ENCODE results near the gene ADAMTSL1.

ADAMTSL1 gene

DNA sequence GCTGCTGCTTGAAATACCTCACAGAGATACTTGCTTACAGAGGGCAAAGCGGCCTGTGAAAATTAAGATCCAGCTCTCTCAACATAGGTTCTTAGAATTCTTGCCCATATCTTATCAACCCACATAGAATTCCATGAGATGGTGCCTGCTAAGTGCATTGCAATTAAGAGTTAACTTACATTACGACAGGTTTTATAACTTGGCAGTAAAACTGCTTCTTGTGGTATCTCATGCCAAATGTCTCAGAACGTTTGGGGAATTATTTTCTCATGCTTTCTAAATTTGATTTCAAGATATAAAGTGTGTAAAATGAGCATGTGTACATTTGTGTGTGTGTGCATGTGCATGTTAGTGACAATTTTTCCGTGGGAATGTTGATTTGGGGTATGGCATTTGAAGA, 297.8 kb downstream of the ADAMTSL1 start:
- no peak overlapping the region for H2AFZ ChIP-seq (ENCODE audit: low read depth, low read length)
- peaks cover 21% of the 10 kb centered on the region for H3K27me3 ChIP-seq (ENCODE audit: insufficient read depth, low read length, poor library complexity)
- DNase-seq (no peak), ATAC-seq (ENCODE audit: insufficient read depth, low read depth) (no peak)
- no peaks in the 10 kb centered on the region for H3K4me1 ChIP-seq (ENCODE audit: insufficient read depth, low read length)
- H4K20me1 ChIP-seq (ENCODE audit: insufficient read depth, low read length): no peaks in the 10 kb centered on the region
- H3K9me3 ChIP-seq (ENCODE audit: insufficient read depth, low read length, severe bottlenecking): no peaks in the 10 kb centered on the region
- no peak overlapping the region for H3K9ac ChIP-seq (ENCODE audit: low read depth, low read length)
- no peak overlapping the region for H3K27ac ChIP-seq (ENCODE audit: low read length)
- no peaks in the 10 kb centered on the region for H3K36me3 ChIP-seq (ENCODE audit: insufficient read depth, low read length)
- H3K4me3 ChIP-seq (ENCODE audit: low read depth in 1 of 2, low read length in 2 of 2): no peak overlapping the region
- H3K79me2 ChIP-seq (ENCODE audit: insufficient read depth, low read length): no peaks in the 10 kb centered on the region
- TF ChIP-seq CTCF (IDR thresholded peaks at IDR 0.05; ENCODE audit: borderline replicate concordance, extremely low read depth, low read length, poor library complexity, severe bottlenecking) (no peak), EZH2 (IDR thresholded peaks at IDR 0.05; ENCODE audit: borderline replicate concordance, low read depth, low read length, severe bottlenecking) (no peak)
- no peak overlapping the region for H3K4me2 ChIP-seq (ENCODE audit: insufficient read depth, low read length)

DNA sequence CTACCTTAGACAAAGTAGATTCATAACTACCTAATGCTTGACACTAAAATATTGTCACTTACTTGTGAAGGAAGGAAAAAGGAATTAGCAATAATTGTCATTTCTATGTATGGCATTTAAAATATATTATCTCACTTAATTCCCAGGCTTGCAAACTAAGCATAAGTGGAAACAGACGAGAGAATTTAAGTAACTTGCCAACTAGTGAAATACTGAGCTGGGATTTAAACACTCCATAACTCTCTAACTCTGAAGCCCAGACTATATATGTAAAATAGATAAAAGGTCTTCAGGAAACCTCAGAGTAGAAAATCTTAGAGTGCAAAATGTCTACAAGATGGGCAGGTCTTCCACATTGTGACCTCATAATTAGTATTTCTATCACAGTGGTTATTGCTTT, 301.3 kb downstream of the ADAMTSL1 start:
- no peak overlapping the region for H3K9ac ChIP-seq (ENCODE audit: low read depth, low read length)
- TF ChIP-seq EZH2 (IDR thresholded peaks at IDR 0.05; ENCODE audit: borderline replicate concordance, low read depth, low read length, severe bottlenecking) (no peak), CTCF (IDR thresholded peaks at IDR 0.05; ENCODE audit: borderline replicate concordance, extremely low read depth, low read length, poor library complexity, severe bottlenecking) (no peak)
- H3K4me1 ChIP-seq (ENCODE audit: insufficient read depth, low read length): no peaks in the 10 kb centered on the region
- H3K4me3 ChIP-seq (ENCODE audit: low read depth in 1 of 2, low read length in 2 of 2): no peak overlapping the region
- no peaks in the 10 kb centered on the region for H3K36me3 ChIP-seq (ENCODE audit: insufficient read depth, low read length)
- no peaks in the 10 kb centered on the region for H3K79me2 ChIP-seq (ENCODE audit: insufficient read depth, low read length)
- H3K9me3 ChIP-seq (ENCODE audit: insufficient read depth, low read length, severe bottlenecking): no peaks in the 10 kb centered on the region
- H3K4me2 ChIP-seq (ENCODE audit: insufficient read depth, low read length): no peak overlapping the region
- DNase-seq: no peak
- H3K27ac ChIP-seq (ENCODE audit: low read length): no peak overlapping the region
- peaks cover 12% of the 10 kb centered on the region for H3K27me3 ChIP-seq (ENCODE audit: insufficient read depth, low read length, poor library complexity)
- no peaks in the 10 kb centered on the region for H4K20me1 ChIP-seq (ENCODE audit: insufficient read depth, low read length)
- ATAC-seq (ENCODE audit: insufficient read depth, low read depth): no peak
- H2AFZ ChIP-seq (ENCODE audit: low read depth, low read length): no peak overlapping the region

GRCh38 chr9:18775930-18776329, 302.0 kb downstream of the ADAMTSL1 start:
- Histone ChIP-seq H2AFZ (ENCODE audit: low read depth, low read length) (no peak overlapping the region), H3K9ac (ENCODE audit: low read depth, low read length) (no peak overlapping the region), H3K27me3 (ENCODE audit: insufficient read depth, low read length, poor library complexity) (peaks cover 5% of the 10 kb centered on the region), H3K9me3 (ENCODE audit: insufficient read depth, low read length, severe bottlenecking) (no peaks in the 10 kb centered on the region), H4K20me1 (ENCODE audit: insufficient read depth, low read length) (no peaks in the 10 kb centered on the region), H3K27ac (ENCODE audit: low read length) (no peak overlapping the region), H3K4me3 (ENCODE audit: low read depth in 1 of 2, low read length in 2 of 2) (no peak overlapping the region), H3K4me1 (ENCODE audit: insufficient read depth, low read length) (no peaks in the 10 kb centered on the region), H3K4me2 (ENCODE audit: insufficient read depth, low read length) (no peak overlapping the region), H3K79me2 (ENCODE audit: insufficient read depth, low read length) (no peaks in the 10 kb centered on the region), H3K36me3 (ENCODE audit: insufficient read depth, low read length) (no peaks in the 10 kb centered on the region)
- TF ChIP-seq CTCF (IDR thresholded peaks at IDR 0.05; ENCODE audit: borderline replicate concordance, extremely low read depth, low read length, poor library complexity, severe bottlenecking) (no peak), EZH2 (IDR thresholded peaks at IDR 0.05; ENCODE audit: borderline replicate concordance, low read depth, low read length, severe bottlenecking) (no peak)
- DNase-seq: no peak
- ATAC-seq (ENCODE audit: insufficient read depth, low read depth): no peak

All from DND-41 (cell line).